OCI-LY7 (cell line): ENCODE results near the gene CLEC4G.

Experiments
- EZH2phosphoT487 ChIP-seq: fragments of 200-600 bp; sonication (generic); IDR thresholded peaks from 2 replicates; pipeline ENCODE4 v1.6.1; 2018; ENCODE audit warnings: low read depth, borderline replicate concordance, mild to moderate bottlenecking, mixed run types, antibody characterized with exemption, low read length, moderate library complexity, mixed read lengths
- TF ChIP-seq, protein P1 (sequence below): fragments of 200-600 bp; sonication (generic); conservative IDR thresholded peaks from 2 replicates; pipeline ENCODE4 v1.5.1; 2014; ENCODE audit warnings: mild to moderate bottlenecking, antibody characterized with exemption, low read length, moderate library complexity, mixed read lengths

DNA sequence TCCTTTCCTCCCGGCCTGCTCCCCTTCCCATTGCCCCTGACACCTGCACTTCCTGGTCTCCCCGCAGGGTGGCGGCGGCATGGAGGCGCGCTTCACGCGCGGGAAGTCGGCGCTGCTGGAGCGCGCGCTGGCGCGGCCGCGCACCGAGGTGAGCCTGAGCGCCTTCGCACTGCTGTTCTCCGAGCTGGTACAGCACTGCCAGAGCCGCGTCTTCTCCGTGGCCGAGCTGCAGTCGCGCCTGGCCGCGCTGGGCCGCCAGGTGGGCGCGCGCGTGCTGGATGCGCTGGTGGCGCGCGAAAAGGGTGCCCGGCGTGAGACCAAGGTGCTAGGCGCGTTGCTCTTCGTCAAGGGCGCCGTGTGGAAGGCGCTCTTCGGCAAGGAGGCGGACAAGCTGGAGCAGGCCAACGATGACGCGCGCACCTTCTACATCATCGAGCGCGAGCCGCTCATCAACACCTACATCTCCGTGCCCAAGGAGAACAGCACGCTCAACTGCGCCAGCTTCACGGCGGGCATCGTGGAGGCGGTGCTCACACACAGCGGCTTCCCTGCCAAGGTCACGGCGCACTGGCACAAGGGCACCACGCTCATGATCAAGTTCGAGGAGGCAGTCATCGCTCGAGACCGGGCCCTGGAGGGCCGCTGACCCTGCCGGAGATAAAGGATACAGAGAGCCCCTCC, 49.6 kb downstream of the CLEC4G start:
- TF ChIP-seq, protein P1, sequence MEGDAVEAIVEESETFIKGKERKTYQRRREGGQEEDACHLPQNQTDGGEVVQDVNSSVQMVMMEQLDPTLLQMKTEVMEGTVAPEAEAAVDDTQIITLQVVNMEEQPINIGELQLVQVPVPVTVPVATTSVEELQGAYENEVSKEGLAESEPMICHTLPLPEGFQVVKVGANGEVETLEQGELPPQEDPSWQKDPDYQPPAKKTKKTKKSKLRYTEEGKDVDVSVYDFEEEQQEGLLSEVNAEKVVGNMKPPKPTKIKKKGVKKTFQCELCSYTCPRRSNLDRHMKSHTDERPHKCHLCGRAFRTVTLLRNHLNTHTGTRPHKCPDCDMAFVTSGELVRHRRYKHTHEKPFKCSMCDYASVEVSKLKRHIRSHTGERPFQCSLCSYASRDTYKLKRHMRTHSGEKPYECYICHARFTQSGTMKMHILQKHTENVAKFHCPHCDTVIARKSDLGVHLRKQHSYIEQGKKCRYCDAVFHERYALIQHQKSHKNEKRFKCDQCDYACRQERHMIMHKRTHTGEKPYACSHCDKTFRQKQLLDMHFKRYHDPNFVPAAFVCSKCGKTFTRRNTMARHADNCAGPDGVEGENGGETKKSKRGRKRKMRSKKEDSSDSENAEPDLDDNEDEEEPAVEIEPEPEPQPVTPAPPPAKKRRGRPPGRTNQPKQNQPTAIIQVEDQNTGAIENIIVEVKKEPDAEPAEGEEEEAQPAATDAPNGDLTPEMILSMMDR: no peak
- no peak for TF ChIP-seq EZH2phosphoT487
